H1 (cell line): ENCODE data around the gene PPFIBP2. TPM values are rescaled to one million over a fixed set of nuclear protein-coding genes. Genes with fewer than 3 reads are reported as not detected.

ENCODE experiments used
- CTCF ChIA-PET: fragments of 300-600 bp; sonication (Branson Sonifier 250); formaldehyde crosslinking; loops from one replicate; lab custom pipeline; 2021; ENCODE audit not compliant: partially characterized antibody; lab: Charles Lee
- POLR2A ChIA-PET: fragments of 300-600 bp; sonication (Branson Sonifier 250); formaldehyde crosslinking; loops from one replicate; lab custom pipeline; 2021; ENCODE audit warnings: inconsistent platforms; ENCODE audit not compliant: partially characterized antibody; lab: Charles Lee
- DNase-seq, 2 experiments: peaks; one replicate each; pipeline versions ENCODE4 v3.0.0 to v3.0.0-alpha.2; 2010 to 2022; ENCODE audit warnings: low spot score in 2 of 2, low read depth in 1 of 2, mixed read lengths in 1 of 2
- FAIRE-seq: peaks from 2 replicates; lab custom pipeline; 2011; peaks lifted over from hg19 to GRCh38; lab: Jason Lieb, UNC
- H2AFZ ChIP-seq: 2 replicates; pipeline ENCODE4 v1.8.1; 2012; ENCODE audit warnings: low read length, inconsistent platforms
- H2AK5ac ChIP-seq: 2 replicates; pipeline ENCODE4 v1.6.1; 2013; ENCODE audit warnings: low read depth, low read length
- H2BK120ac ChIP-seq: replicated peaks from 2 replicates; pipeline ENCODE3; 2013; ENCODE audit warnings: low read depth, low read length, inconsistent platforms
- H2BK12ac ChIP-seq: 2 replicates; pipeline ENCODE4 v1.6.1; 2013; ENCODE audit warnings: low read depth, low read length
- H2BK15ac ChIP-seq: 2 replicates; pipeline ENCODE4 v1.6.1; 2013; ENCODE audit warnings: low read length
- H2BK20ac ChIP-seq: 2 replicates; pipeline ENCODE4 v1.6.1; 2013; ENCODE audit warnings: low read length
- H2BK5ac ChIP-seq: 2 replicates; pipeline ENCODE4 v1.6.1; 2013; ENCODE audit warnings: low read depth, low read length
- H3K14ac ChIP-seq: 2 replicates; pipeline ENCODE4 v1.6.1; 2013; ENCODE audit warnings: inconsistent platforms; ENCODE audit not compliant: insufficient read length
- H3K18ac ChIP-seq: 2 replicates; pipeline ENCODE4 v1.6.1; 2013; ENCODE audit warnings: low read length; ENCODE audit errors: extremely low read depth
- H3K23ac ChIP-seq: 2 replicates; pipeline ENCODE4 v1.6.1; 2013; ENCODE audit warnings: inconsistent platforms; ENCODE audit not compliant: insufficient read length
- H3K23me2 ChIP-seq: 2 replicates; pipeline ENCODE4 v1.6.1; 2013; ENCODE audit warnings: low read depth, low read length
- H3K27ac ChIP-seq: 2 replicates; pipeline ENCODE4 v1.6.1; 2011; ENCODE audit warnings: low read depth, low read length, inconsistent platforms
- H3K27me3 ChIP-seq, 4 experiments: replicated peaks in 1 of 4; 1 replicate in 1 of 4; 2 replicates in 3 of 4; pipeline versions ENCODE4 v1.6.1 to v1.8.1; 2011 to 2013; ENCODE audit warnings: low read length in 3 of 4, mild to moderate bottlenecking in 3 of 4, inconsistent platforms in 2 of 4, mixed read lengths in 2 of 4, moderate library complexity in 1 of 4; ENCODE audit not compliant: control insufficient read depth in 3 of 4, insufficient read depth in 3 of 4; ENCODE audit errors: extremely low read depth in 1 of 4
- H3K36me3 ChIP-seq, 4 experiments: 2 replicates each; pipeline versions ENCODE4 v1.6.1 to v1.8.1; 2011 to 2013; ENCODE audit warnings: mild to moderate bottlenecking in 4 of 4, low read length in 3 of 4, moderate library complexity in 2 of 4, control low read depth in 1 of 4, inconsistent platforms in 1 of 4; ENCODE audit not compliant: insufficient read depth in 4 of 4, control insufficient read depth in 2 of 4
- H3K4ac ChIP-seq: replicated peaks from 2 replicates; pipeline ENCODE3; 2013; ENCODE audit warnings: low read length, low read depth, mixed read lengths, inconsistent platforms; ENCODE audit not compliant: insufficient read length
- H3K4me1 ChIP-seq, 4 experiments: replicated peaks in 1 of 4; 1 replicate in 1 of 4; 2 replicates in 3 of 4; pipeline versions ENCODE4 v1.6.1 to v1.8.1; 2011 to 2013; ENCODE audit warnings: low read length in 3 of 4, inconsistent platforms in 2 of 4, mixed read lengths in 1 of 4; ENCODE audit not compliant: insufficient read depth in 4 of 4, control insufficient read depth in 3 of 4
- H3K4me2 ChIP-seq, 2 experiments: 2 replicates each; pipeline versions ENCODE4 v1.6.1 to v1.8.1; 2011 to 2013; ENCODE audit warnings: low read depth in 2 of 2, low read length in 2 of 2, control low read depth in 1 of 2, inconsistent platforms in 1 of 2, mild to moderate bottlenecking in 1 of 2; ENCODE audit not compliant: insufficient read depth in 1 of 2
- H3K4me3 ChIP-seq, 4 experiments: fragments of 200-600, 300-600 bp in 1 of 4; sonication (generic), shearing (Covaris generic), sonication (Bioruptor Twin) in 1 of 4; 2 replicates each; pipeline versions ENCODE4 v1.5.1 to v1.8.1; 2011 to 2016; ENCODE audit warnings: low read length in 4 of 4, low read depth in 3 of 4, control low read depth in 2 of 4, inconsistent platforms in 2 of 4, mild to moderate bottlenecking in 2 of 4, mixed read lengths in 1 of 4, moderate library complexity in 1 of 4; ENCODE audit not compliant: insufficient read depth in 2 of 4; ENCODE audit errors: extremely low read depth in 1 of 4
- H3K56ac ChIP-seq: replicated peaks from 2 replicates; pipeline ENCODE3; 2013; ENCODE audit warnings: low read depth, mild to moderate bottlenecking, mixed read lengths, low read length, inconsistent platforms; ENCODE audit not compliant: insufficient read length
- H3K79me1 ChIP-seq: 2 replicates; pipeline ENCODE4 v1.6.1; 2013; ENCODE audit warnings: low read depth, low read length, control low read depth
- H3K79me2 ChIP-seq, 2 experiments: 2 replicates each; pipeline versions ENCODE4 v1.6.1 to v1.8.1; 2012 to 2013; ENCODE audit warnings: low read length in 2 of 2, mild to moderate bottlenecking in 2 of 2, inconsistent platforms in 1 of 2; ENCODE audit not compliant: insufficient read depth in 2 of 2, control insufficient read depth in 1 of 2
- H3K9ac ChIP-seq, 4 experiments: replicated peaks in 1 of 4; 1 replicate in 1 of 4; 2 replicates in 3 of 4; pipeline versions ENCODE4 v1.6.1 to v1.8.1; 2011 to 2013; ENCODE audit warnings: low read depth in 3 of 4, low read length in 3 of 4, control low read depth in 2 of 4, mild to moderate bottlenecking in 2 of 4, moderate library complexity in 2 of 4, inconsistent platforms in 1 of 4; ENCODE audit errors: extremely low read depth in 1 of 4
- H3K9me3 ChIP-seq, 2 experiments: 2 replicates each; pipeline versions ENCODE4 v1.6.1 to v1.8.1; 2012 to 2013; ENCODE audit warnings: mild to moderate bottlenecking in 2 of 2, moderate library complexity in 2 of 2, control low read depth in 1 of 2, inconsistent platforms in 1 of 2, low read depth in 1 of 2, low read length in 1 of 2, mixed read lengths in 1 of 2; ENCODE audit not compliant: insufficient read depth in 2 of 2
- H4K20me1 ChIP-seq, 2 experiments: replicated peaks in 1 of 2; 2 replicates each; pipeline versions ENCODE3 to v1.8.1; 2011 to 2013; ENCODE audit warnings: inconsistent platforms in 2 of 2, low read length in 2 of 2, mild to moderate bottlenecking in 1 of 2; ENCODE audit not compliant: insufficient read depth in 2 of 2, control insufficient read depth in 1 of 2
- H4K5ac ChIP-seq: 2 replicates; pipeline ENCODE4 v1.6.1; 2013; ENCODE audit warnings: low read length, low read depth, mixed read lengths, inconsistent platforms; ENCODE audit not compliant: insufficient read length
- H4K8ac ChIP-seq: 2 replicates; pipeline ENCODE4 v1.8.0; 2013; ENCODE audit warnings: mild to moderate bottlenecking, moderate library complexity, low read length, inconsistent platforms; ENCODE audit not compliant: insufficient read depth; ENCODE audit errors: extremely low read depth
- H4K91ac ChIP-seq: replicated peaks from 2 replicates; pipeline ENCODE3; 2013; ENCODE audit warnings: low read length, mixed read lengths, inconsistent platforms; ENCODE audit not compliant: insufficient read length
- BCL11A ChIP-seq, 2 experiments: IDR thresholded peaks; one replicate each; pipeline ENCODE4 v1.6.1; 2011; ENCODE audit warnings: low read depth in 2 of 2, low read length in 2 of 2, mild to moderate bottlenecking in 2 of 2
- CBX5 ChIP-seq: fragments of 300-800, 300-1000 bp; sonication (generic); IDR thresholded peaks from 2 replicates; pipeline ENCODE4 v1.7.1; 2016; ENCODE audit warnings: antibody characterized with exemption, low read length, low read depth
- CBX8 ChIP-seq: fragments of 300-800, 300-1000 bp; sonication (generic); IDR thresholded peaks from 2 replicates; pipeline ENCODE4 v1.7.1; 2016; ENCODE audit warnings: low read depth, low read length, borderline replicate concordance
- CHD1 ChIP-seq: IDR thresholded peaks from 2 replicates; pipeline ENCODE4 v1.6.1; 2012; ENCODE audit warnings: low read depth, low read length, improper control_type of control experiment
- EGR1 ChIP-seq: IDR thresholded peaks from 2 replicates; pipeline ENCODE4 v1.6.1; 2011; ENCODE audit warnings: low read depth, low read length, borderline replicate concordance
- HDAC6 ChIP-seq: IDR thresholded peaks from one replicate; pipeline ENCODE4 v1.7.1; 2012; ENCODE audit warnings: low read depth, mild to moderate bottlenecking, inconsistent platforms, low read length, moderate library complexity
- JUN ChIP-seq: IDR thresholded peaks from 2 replicates; pipeline ENCODE4 v1.6.1; 2011; ENCODE audit warnings: low read depth, mild to moderate bottlenecking, improper control_type of control experiment, low read length
- KDM1A ChIP-seq: fragments of 200-600, 300-600 bp; sonication (generic); IDR thresholded peaks from 2 replicates; pipeline ENCODE4 v1.7.1; 2016; ENCODE audit warnings: mild to moderate bottlenecking, low read length, borderline replicate concordance
- NANOG ChIP-seq: IDR thresholded peaks from 2 replicates; pipeline ENCODE4 v1.6.1; 2011; ENCODE audit warnings: low read length, low read depth, mild to moderate bottlenecking, inconsistent platforms; ENCODE audit not compliant: insufficient read depth, poor library complexity, severe bottlenecking
- NRF1 ChIP-seq: IDR thresholded peaks from 2 replicates; pipeline ENCODE4 v1.6.1; 2011; ENCODE audit warnings: mild to moderate bottlenecking, low read depth, low read length, improper control_type of control experiment
- POU5F1 ChIP-seq: IDR thresholded peaks from 2 replicates; pipeline ENCODE4 v1.6.1; 2011; ENCODE audit warnings: low read depth, mild to moderate bottlenecking, low read length, moderate library complexity
- SP1 ChIP-seq: IDR thresholded peaks from 2 replicates; pipeline ENCODE4 v1.6.1; 2011; ENCODE audit warnings: low read depth, low read length
- TAF1 ChIP-seq: IDR thresholded peaks from 2 replicates; pipeline ENCODE4 v1.6.1; 2011; ENCODE audit warnings: mild to moderate bottlenecking, low read depth, low read length
- TAF7 ChIP-seq: optimal IDR thresholded peaks from 2 replicates; pipeline ENCODE3; 2011; ENCODE audit warnings: low read depth, mild to moderate bottlenecking, inconsistent platforms, low read length, moderate library complexity, borderline replicate concordance
- TCF12 ChIP-seq: IDR thresholded peaks from 2 replicates; pipeline ENCODE4 v1.6.1; 2011; ENCODE audit warnings: low read depth, mild to moderate bottlenecking, low read length
- YY1 ChIP-seq: IDR thresholded peaks from 2 replicates; pipeline ENCODE4 v1.6.1; 2011; ENCODE audit warnings: low read depth, mild to moderate bottlenecking, low read length
- WGBS, 2 experiments: shearing (Covaris generic) in 1 of 2; methylation state at CpG; one replicate each; pipeline versions ENCODE4 v1.1.6 to v1.1.7; 2013 to 2015; ENCODE audit warnings: low lambda C conversion rate in 2 of 2, mixed read lengths in 2 of 2, inconsistent platforms in 1 of 2, low coverage in 1 of 2, missing lambda C conversion rate in 1 of 2; ENCODE audit not compliant: insufficient replicate concordance in 2 of 2, insufficient coverage in 1 of 2, insufficient read length in 1 of 2; ENCODE audit errors: extremely low coverage in 1 of 2, missing lambda C conversion rate in 1 of 2; 5-methylcytosine and 5-hydroxymethylcytosine counted together
- polyA plus RNA-seq, 7 experiments: library from polyadenylated mRNA; depleted of rRNA in 3 of 7; stranded (reverse) in 5 of 7; unstranded in 2 of 7; fragments of >200 nt in 5 of 7; fragments of 200-250 nt in 2 of 7; gene quantifications; 1 replicate in 5 of 7; 2 replicates in 1 of 7; 4 replicates in 1 of 7; pipeline versions ENCODE4 v1.2.1 to v1.2.3, GENCODE V29; 2011 to 2013; ENCODE audit warnings: missing spikeins in 2 of 7, mixed read lengths in 2 of 7
- total RNA-seq: library from RNA; stranded (reverse); fragmentation: NEBNext Ultra II Directional; extraction: Animal tissue kit (Norgen Biotek cat#: 25700); gene quantifications from 2 replicates; pipeline ENCODE4 v1.2.1, GENCODE V29; 2021

The PPFIBP2 gene
- total and polyA plus RNA-seq, 2 of the 8 experiments (the other 6 are each of a cell fraction or from before 2014, with no cell fraction given) = 5.5 to 9.8 TPM

DNA sequence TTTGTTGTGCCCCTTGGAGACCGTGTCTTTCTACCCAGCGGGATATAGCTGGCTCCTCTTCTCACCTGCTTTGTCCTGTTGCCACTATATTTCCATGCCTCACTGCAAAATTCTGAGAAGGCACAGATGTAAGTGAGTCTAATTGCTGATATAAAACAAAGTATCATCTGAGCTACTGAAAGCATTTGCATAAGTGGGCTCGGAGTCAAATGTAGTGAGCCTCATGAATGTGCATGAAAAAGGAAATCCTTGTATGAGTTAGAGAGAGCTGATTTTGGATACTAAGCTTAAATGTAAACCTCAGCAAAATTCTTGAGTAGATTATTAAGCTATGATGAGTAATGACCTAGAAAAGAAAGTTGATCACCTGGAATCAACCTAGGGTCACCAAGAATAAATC is 178.6 kb downstream of the PPFIBP2 start:
- H2BK12ac ChIP-seq = no peak overlapping the region
- H4K5ac ChIP-seq = no peak overlapping the region
- H3K4ac ChIP-seq = no peak overlapping the region
- WGBS, 2 experiments = 92% methylated on average over 3 of the region's 3 CpGs; no CpG with 5 or more reads in 1 of the 2 experiments
- DNase-seq (no peak), FAIRE-seq (no peak)
- no peak overlapping the region for H2BK20ac ChIP-seq
- no peaks in the 10 kb centered on the region for H3K79me1 ChIP-seq
- no peak overlapping the region for H3K9ac ChIP-seq
- H3K18ac ChIP-seq = no peak overlapping the region
- no peaks in the 10 kb centered on the region for H3K23me2 ChIP-seq
- no peak overlapping the region for H4K8ac ChIP-seq
- H2BK15ac ChIP-seq = no peak overlapping the region
- H2AFZ ChIP-seq = no peak overlapping the region
- no peak overlapping the region for H3K14ac ChIP-seq
- H2BK120ac ChIP-seq = no peak overlapping the region
- no peak overlapping the region for H3K23ac ChIP-seq
- no peaks in the 10 kb centered on the region for H3K9me3 ChIP-seq
- CTCF ChIA-PET = interaction anchor here (0.6 to 3.0 kb wide), 11 partner anchors 11 to 414 kb away, joined by 3 to 18 read pairs (median 5); partner anchors contain the start of gene PPFIBP2
- no peaks in the 10 kb centered on the region for H4K20me1 ChIP-seq
- H2BK5ac ChIP-seq = no peak overlapping the region
- no peak overlapping the region for H3K27ac ChIP-seq
- no peaks in the 10 kb centered on the region for H3K79me2 ChIP-seq
- H2AK5ac ChIP-seq = no peak overlapping the region
- H3K4me3 ChIP-seq = no peak overlapping the region
- no peak overlapping the region for H3K56ac ChIP-seq
- H3K4me2 ChIP-seq = no peak overlapping the region
- H3K27me3 ChIP-seq = no peaks in the 10 kb centered on the region
- no peaks in the 10 kb centered on the region for H3K36me3 ChIP-seq
- H3K4me1 ChIP-seq = peaks cover 0 to 4% (median 0%) of the 10 kb centered on the region in 4 experiments; a peak in 1 of 7 replicates
- POLR2A ChIA-PET = interaction anchor here (0.8 to 1.8 kb wide), 2 partner anchors 19 to 21 kb away, joined by 3 to 5 read pairs; partner anchors contain the start of gene CYB5R2
- H4K91ac ChIP-seq = no peak overlapping the region
- no peak for TF ChIP-seq EGR1
- TF ChIP-seq BCL11A (IDR thresholded peaks at IDR 0.05; ENCODE audit: low read depth in 2 of 2, low read length in 2 of 2) = no peak
- no peak for TF ChIP-seq KDM1A
- TF ChIP-seq CHD1 = no peak
- TF ChIP-seq SP1 = no peak
- no peak for TF ChIP-seq NANOG
- no peak for TF ChIP-seq CBX5
- no peak for TF ChIP-seq CBX8
- TF ChIP-seq JUN = no peak
- no peak for TF ChIP-seq NRF1
- no peak for TF ChIP-seq TAF7
- TF ChIP-seq TCF12 = no peak
- no peak for TF ChIP-seq YY1
- no peak for TF ChIP-seq HDAC6
- TF ChIP-seq TAF1 = no peak
- no peak for TF ChIP-seq POU5F1
